ENCODE measurements around the gene OLFM4.

GRCh38 chr13:53015971-53016370 lies 12.6 kb upstream of the OLFM4 start:
- no peak for TF ChIP-seq CTCF (IDR thresholded peaks at IDR 0.05)
- no peak for TF ChIP-seq POLR2A (IDR thresholded peaks at IDR 0.05)
